ENCODE measurements around the gene PPP2R5B. TPM values are rescaled to one million over a fixed set of nuclear protein-coding genes. Genes with fewer than 3 reads are reported as not detected.
A peak's percentile ranks its signal among the peaks of the same experiment; 100 is the strongest.

Gene PPP2R5B
- total and polyA plus RNA-seq, 9 of the 15 experiments (the other 6 are each of a cell fraction or from before 2014, with no cell fraction given): 0.10 to 7.8 (median 3.3) TPM

DNA sequence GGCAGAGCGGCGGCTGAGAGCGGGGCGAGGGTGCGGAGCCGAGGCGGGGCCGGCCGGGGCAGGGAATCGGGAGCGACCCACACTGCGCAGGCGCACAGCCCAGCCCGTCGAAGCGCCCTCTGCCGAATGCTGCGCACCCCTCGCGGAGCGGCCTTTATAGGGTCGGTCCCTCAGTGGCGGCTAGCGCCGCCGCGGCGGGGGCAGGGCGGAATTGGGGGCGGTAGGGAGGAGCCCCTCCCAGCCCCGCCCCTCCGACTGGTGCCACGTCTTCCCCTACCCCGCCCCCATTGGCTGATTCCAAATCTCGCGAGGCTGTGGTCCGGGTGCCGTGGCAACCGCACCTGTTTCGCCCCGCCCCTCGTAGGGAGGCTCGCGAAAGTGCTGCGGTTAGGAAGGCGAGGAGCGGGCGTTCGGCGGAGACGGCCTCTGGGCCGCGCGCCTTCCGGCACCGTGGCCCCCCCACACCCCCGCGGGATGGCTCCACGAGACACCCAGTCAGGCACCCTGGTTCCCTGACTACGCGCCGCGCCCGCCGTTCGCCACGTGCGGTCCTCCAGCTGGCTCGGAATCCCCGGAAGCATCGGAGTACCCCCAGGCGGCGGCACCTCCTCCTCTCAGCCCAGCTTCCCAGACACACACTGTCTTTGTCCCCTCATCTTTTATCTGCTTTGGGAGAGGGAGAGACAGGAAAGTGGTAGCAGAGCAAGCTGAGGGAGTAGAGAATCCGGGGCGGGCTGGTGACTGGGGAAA, 45.8 kb upstream of the PPP2R5B start, which contains the start of gene EHD1 (continued):
- TF ChIP-seq, protein P1, sequence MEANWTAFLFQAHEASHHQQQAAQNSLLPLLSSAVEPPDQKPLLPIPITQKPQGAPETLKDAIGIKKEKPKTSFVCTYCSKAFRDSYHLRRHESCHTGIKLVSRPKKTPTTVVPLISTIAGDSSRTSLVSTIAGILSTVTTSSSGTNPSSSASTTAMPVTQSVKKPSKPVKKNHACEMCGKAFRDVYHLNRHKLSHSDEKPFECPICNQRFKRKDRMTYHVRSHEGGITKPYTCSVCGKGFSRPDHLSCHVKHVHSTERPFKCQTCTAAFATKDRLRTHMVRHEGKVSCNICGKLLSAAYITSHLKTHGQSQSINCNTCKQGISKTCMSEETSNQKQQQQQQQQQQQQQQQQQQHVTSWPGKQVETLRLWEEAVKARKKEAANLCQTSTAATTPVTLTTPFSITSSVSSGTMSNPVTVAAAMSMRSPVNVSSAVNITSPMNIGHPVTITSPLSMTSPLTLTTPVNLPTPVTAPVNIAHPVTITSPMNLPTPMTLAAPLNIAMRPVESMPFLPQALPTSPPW (CRISPR knock-in tag; IDR thresholded peaks at IDR 0.05): peak; percentile 95
- TF ChIP-seq TBP (optimal IDR thresholded peaks at IDR 0.05; ENCODE audit: low read depth, low read length) (peak; percentile 98), CBX5 (IDR thresholded peaks at IDR 0.05; ENCODE audit: borderline replicate concordance, low read depth) (no peak), ZNF644 (tag; IDR thresholded peaks at IDR 0.05; ENCODE audit: low read depth) (no peak), MEF2A (IDR thresholded peaks at IDR 0.05; ENCODE audit: control insufficient read depth, low read depth, low read length) (no peak)
- TF ChIP-seq, protein P2, sequence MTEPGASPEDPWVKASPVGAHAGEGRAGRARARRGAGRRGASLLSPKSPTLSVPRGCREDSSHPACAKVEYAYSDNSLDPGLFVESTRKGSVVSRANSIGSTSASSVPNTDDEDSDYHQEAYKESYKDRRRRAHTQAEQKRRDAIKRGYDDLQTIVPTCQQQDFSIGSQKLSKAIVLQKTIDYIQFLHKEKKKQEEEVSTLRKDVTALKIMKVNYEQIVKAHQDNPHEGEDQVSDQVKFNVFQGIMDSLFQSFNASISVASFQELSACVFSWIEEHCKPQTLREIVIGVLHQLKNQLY (CRISPR knock-in tag; conservative IDR thresholded peaks at IDR 0.05): no peak
- TF ChIP-seq, protein P3, sequence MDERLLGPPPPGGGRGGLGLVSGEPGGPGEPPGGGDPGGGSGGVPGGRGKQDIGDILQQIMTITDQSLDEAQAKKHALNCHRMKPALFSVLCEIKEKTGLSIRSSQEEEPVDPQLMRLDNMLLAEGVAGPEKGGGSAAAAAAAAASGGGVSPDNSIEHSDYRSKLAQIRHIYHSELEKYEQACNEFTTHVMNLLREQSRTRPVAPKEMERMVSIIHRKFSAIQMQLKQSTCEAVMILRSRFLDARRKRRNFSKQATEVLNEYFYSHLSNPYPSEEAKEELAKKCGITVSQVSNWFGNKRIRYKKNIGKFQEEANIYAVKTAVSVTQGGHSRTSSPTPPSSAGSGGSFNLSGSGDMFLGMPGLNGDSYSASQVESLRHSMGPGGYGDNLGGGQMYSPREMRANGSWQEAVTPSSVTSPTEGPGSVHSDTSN (CRISPR knock-in tag; IDR thresholded peaks at IDR 0.05; ENCODE audit: low read depth): no peak
- TF ChIP-seq, protein P3 (tag; conservative IDR thresholded peaks at IDR 0.05; ENCODE audit: low read depth): no peak
- TF ChIP-seq, protein P4, sequence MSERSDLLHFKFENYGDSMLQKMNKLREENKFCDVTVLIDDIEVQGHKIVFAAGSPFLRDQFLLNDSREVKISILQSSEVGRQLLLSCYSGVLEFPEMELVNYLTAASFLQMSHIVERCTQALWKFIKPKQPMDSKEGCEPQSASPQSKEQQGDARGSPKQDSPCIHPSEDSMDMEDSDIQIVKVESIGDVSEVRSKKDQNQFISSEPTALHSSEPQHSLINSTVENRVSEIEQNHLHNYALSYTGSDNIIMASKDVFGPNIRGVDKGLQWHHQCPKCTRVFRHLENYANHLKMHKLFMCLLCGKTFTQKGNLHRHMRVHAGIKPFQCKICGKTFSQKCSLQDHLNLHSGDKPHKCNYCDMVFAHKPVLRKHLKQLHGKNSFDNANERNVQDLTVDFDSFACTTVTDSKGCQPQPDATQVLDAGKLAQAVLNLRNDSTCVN (CRISPR knock-in tag; IDR thresholded peaks at IDR 0.05): no peak
